Endothelial cell (in vitro differentiated cells): ENCODE data around the gene PRKCG. TPM values are rescaled to one million over a fixed set of nuclear protein-coding genes. Genes with fewer than 3 reads are reported as not detected.

Source experiments
- DNase-seq: peaks from one replicate; pipeline ENCODE4 v3.0.0; 2021; ENCODE audit warnings: low spot score
- H3K27ac Mint-ChIP-seq: one replicate; pipeline ENCODE4 v1.8.0; 2021; ENCODE audit warnings: mixed read lengths, inconsistent platforms; ENCODE audit not compliant: unreplicated experiment
- H3K27me3 Mint-ChIP-seq: one replicate; pipeline ENCODE4 v1.8.0; 2021; ENCODE audit warnings: mild to moderate bottlenecking, moderate library complexity, mixed read lengths, inconsistent platforms; ENCODE audit not compliant: unreplicated experiment
- H3K36me3 Mint-ChIP-seq: one replicate; pipeline ENCODE4 v1.8.0; 2021; ENCODE audit warnings: mild to moderate bottlenecking, low read depth, mixed read lengths, inconsistent platforms; ENCODE audit not compliant: unreplicated experiment
- H3K4me1 Mint-ChIP-seq: one replicate; pipeline ENCODE4 v1.8.0; 2021; ENCODE audit warnings: mild to moderate bottlenecking, mixed read lengths, inconsistent platforms; ENCODE audit not compliant: unreplicated experiment
- H3K4me3 Mint-ChIP-seq: one replicate; pipeline ENCODE4 v1.8.0; 2021; ENCODE audit warnings: mild to moderate bottlenecking, mixed read lengths, inconsistent platforms; ENCODE audit not compliant: unreplicated experiment
- H3K9me3 Mint-ChIP-seq: one replicate; pipeline ENCODE4 v1.8.0; 2021; ENCODE audit warnings: mixed read lengths, inconsistent platforms; ENCODE audit not compliant: unreplicated experiment
- CTCF ChIP-seq: fragments of 200-600 bp; sonication (generic); IDR thresholded peaks from one replicate; pipeline ENCODE4 v1.5.0; 2021; ENCODE audit warnings: antibody characterized with exemption; ENCODE audit not compliant: unreplicated experiment
- total RNA-seq: library from RNA; stranded (reverse); fragmentation: NEBNext Ultra II Directional; extraction: Animal tissue kit (Norgen Biotek cat#: 25700); gene quantifications from one replicate; pipeline ENCODE4 v1.2.1, GENCODE V29; 2021; ENCODE audit not compliant: unreplicated experiment

The PRKCG gene
- total RNA-seq, 1 donor from 2014 or later = 0.92 TPM

- no peak for DNase-seq
- Mint-ChIP-seq H3K4me3 (no peak overlapping the region), H3K27me3 (peaks cover 6% of the 10 kb centered on the region), H3K36me3 (no peaks in the 10 kb centered on the region), H3K4me1 (peaks cover 2% of the 10 kb centered on the region), H3K27ac (peak overlapping the region; percentile 26), H3K9me3 (no peaks in the 10 kb centered on the region)
- no peak for TF ChIP-seq CTCF
These were observed 11.0 kb downstream of the PRKCG start for GRCh38 chr19:53892981-53893325.

- H3K36me3 Mint-ChIP-seq = no peaks in the 10 kb centered on the region
These were observed 12.7 kb downstream of the PRKCG start for GRCh38 chr19:53894707-53895106.

GRCh38 chr19:53896682-53897081 is 14.7 kb downstream of the PRKCG start:
- peaks cover 10% of the 10 kb centered on the region for H3K4me1 Mint-ChIP-seq
- peaks cover 11% of the 10 kb centered on the region for H3K27me3 Mint-ChIP-seq
- no peak for DNase-seq
- H3K36me3 Mint-ChIP-seq = no peaks in the 10 kb centered on the region
- H3K9me3 Mint-ChIP-seq = no peaks in the 10 kb centered on the region
- no peak for TF ChIP-seq CTCF
- H3K27ac Mint-ChIP-seq = no peak overlapping the region
- H3K4me3 Mint-ChIP-seq = no peak overlapping the region

More at GRCh38 chr19:53894707-53895106, 12.7 kb downstream of the PRKCG start:
- no peaks in the 10 kb centered on the region for H3K9me3 Mint-ChIP-seq
- H3K27ac Mint-ChIP-seq = no peak overlapping the region
- no peak for TF ChIP-seq CTCF
- H3K27me3 Mint-ChIP-seq = peaks cover 11% of the 10 kb centered on the region
- H3K4me3 Mint-ChIP-seq = no peak overlapping the region
- DNase-seq = no peak
- H3K4me1 Mint-ChIP-seq = peaks cover 10% of the 10 kb centered on the region

GRCh38 chr19:53897459-53897858 is 15.5 kb downstream of the PRKCG start:
- Mint-ChIP-seq H3K27ac (no peak overlapping the region), H3K4me3 (no peak overlapping the region), H3K4me1 (peaks cover 10% of the 10 kb centered on the region), H3K27me3 (peaks cover 11% of the 10 kb centered on the region), H3K9me3 (no peaks in the 10 kb centered on the region), H3K36me3 (no peaks in the 10 kb centered on the region)
- no peak for DNase-seq
- no peak for TF ChIP-seq CTCF

GRCh38 chr19:53898166-53898565 is 16.2 kb downstream of the PRKCG start:
- Mint-ChIP-seq H3K4me3 (no peak overlapping the region), H3K27ac (no peak overlapping the region), H3K36me3 (no peaks in the 10 kb centered on the region), H3K9me3 (no peaks in the 10 kb centered on the region), H3K4me1 (peaks cover 10% of the 10 kb centered on the region), H3K27me3 (peaks cover 10% of the 10 kb centered on the region)
- no peak for TF ChIP-seq CTCF
- DNase-seq = no peak
